ENCODE data around the gene FAM241A. TPM values are rescaled to one million over a fixed set of nuclear protein-coding genes. Genes with fewer than 3 reads are reported as not detected.

The FAM241A gene
- total and polyA plus RNA-seq, 9 of the 15 experiments (the other 6 are each of a cell fraction or from before 2014, with no cell fraction given), result 2.3 to 8.5 (median 5.3) TPM

DNA sequence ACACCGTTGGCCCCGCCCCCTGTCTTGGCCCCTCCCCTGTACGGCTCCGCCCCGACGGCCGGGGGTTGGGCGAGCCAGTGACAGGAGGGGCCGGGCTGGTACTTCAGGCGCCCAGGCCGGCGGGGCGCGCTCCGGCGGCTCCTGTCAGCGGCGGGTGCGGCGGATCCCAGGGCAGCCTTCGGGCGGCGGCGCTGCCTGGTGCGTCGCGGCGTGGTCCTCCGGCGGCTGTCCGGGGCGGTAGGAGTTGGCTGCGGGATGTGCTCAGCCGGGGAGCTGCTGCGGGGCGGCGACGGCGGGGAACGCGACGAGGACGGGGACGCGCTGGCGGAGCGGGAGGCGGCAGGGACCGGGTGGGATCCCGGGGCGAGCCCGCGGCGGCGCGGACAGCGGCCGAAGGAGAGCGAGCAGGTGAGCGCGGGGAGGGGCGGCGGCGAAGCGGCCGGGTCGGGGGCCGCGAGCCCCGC lies at the start of gene FAM241A (continued):
- TF ChIP-seq, protein P1, sequence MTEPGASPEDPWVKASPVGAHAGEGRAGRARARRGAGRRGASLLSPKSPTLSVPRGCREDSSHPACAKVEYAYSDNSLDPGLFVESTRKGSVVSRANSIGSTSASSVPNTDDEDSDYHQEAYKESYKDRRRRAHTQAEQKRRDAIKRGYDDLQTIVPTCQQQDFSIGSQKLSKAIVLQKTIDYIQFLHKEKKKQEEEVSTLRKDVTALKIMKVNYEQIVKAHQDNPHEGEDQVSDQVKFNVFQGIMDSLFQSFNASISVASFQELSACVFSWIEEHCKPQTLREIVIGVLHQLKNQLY (CRISPR knock-in tag; conservative IDR thresholded peaks at IDR 0.05), result no peak
- TF ChIP-seq, protein P2, sequence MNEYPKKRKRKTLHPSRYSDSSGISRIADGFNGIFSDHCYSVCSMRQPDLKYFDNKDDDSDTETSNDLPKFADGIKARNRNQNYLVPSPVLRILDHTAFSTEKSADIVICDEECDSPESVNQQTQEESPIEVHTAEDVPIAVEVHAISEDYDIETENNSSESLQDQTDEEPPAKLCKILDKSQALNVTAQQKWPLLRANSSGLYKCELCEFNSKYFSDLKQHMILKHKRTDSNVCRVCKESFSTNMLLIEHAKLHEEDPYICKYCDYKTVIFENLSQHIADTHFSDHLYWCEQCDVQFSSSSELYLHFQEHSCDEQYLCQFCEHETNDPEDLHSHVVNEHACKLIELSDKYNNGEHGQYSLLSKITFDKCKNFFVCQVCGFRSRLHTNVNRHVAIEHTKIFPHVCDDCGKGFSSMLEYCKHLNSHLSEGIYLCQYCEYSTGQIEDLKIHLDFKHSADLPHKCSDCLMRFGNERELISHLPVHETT (CRISPR knock-in tag; conservative IDR thresholded peaks at IDR 0.05 in 1 of 2, IDR thresholded peaks at IDR 0.05 in 1 of 2), result peak in 1 of 2 experiments; percentile 67; a peak in 1 of 4 replicates
- no peak for TF ChIP-seq ZNF146 (CRISPR knock-in tag; IDR thresholded peaks at IDR 0.05; ENCODE audit: unreplicated experiment)
- TF ChIP-seq ZNF23 (CRISPR knock-in tag; IDR thresholded peaks at IDR 0.05), result no peak
- TF ChIP-seq RHOXF2B (CRISPR knock-in tag; conservative IDR thresholded peaks at IDR 0.05), result no peak
- peak in 2 of 3 experiments; percentile 65 to 69 for TF ChIP-seq YY1 (IDR thresholded peaks at IDR 0.05; ENCODE audit: borderline replicate concordance in 1 of 3, control insufficient read depth in 1 of 3, extremely low read depth in 1 of 3, insufficient read depth in 3 of 3, insufficient read length in 1 of 3, insufficient replicate concordance in 2 of 3, low read depth in 1 of 3, low read length in 2 of 3)
- no peak for TF ChIP-seq SRSF9 (IDR thresholded peaks at IDR 0.05; ENCODE audit: borderline replicate concordance, low read depth, low read length)
- no peak for TF ChIP-seq NCOA2 (IDR thresholded peaks at IDR 0.05; ENCODE audit: partially characterized antibody in 2 of 2)

Data from K562 (cell line).